Upper lobe of right lung (tissue), 1 donor: ENCODE measurements around the gene SCARB1. TPM values are rescaled to one million over a fixed set of nuclear protein-coding genes. Genes with fewer than 3 reads are reported as not detected.

Source experiments
- ATAC-seq: fragments of 200-7000 bp; cut with Tn5 transposase; one replicate; pipeline ENCODE4 v1.9.1; 2020; ENCODE audit warnings: mild to moderate bottlenecking, moderate library complexity
- DNase-seq: peaks from one replicate; pipeline ENCODE4 v3.0.0-alpha.2; 2020
- H3K27ac ChIP-seq: fragments of 200-600 bp; one replicate; pipeline ENCODE4 v1.8.0; 2022
- H3K27me3 ChIP-seq: fragments of 200-600 bp; one replicate; pipeline ENCODE4 v1.8.0; 2022; ENCODE audit warnings: mild to moderate bottlenecking
- H3K36me3 ChIP-seq: fragments of 200-600 bp; one replicate; pipeline ENCODE4 v1.8.0; 2022
- H3K4me1 ChIP-seq: fragments of 200-600 bp; one replicate; pipeline ENCODE4 v1.8.0; 2022
- H3K4me3 ChIP-seq: fragments of 200-600 bp; one replicate; pipeline ENCODE4 v1.8.0; 2022; ENCODE audit warnings: mild to moderate bottlenecking
- H3K9me3 ChIP-seq: fragments of 200-600 bp; one replicate; pipeline ENCODE4 v1.8.0; 2022
- CTCF ChIP-seq: fragments of 200-600 bp; IDR thresholded peaks from one replicate; pipeline ENCODE4 v1.8.0; 2022; ENCODE audit warnings: antibody characterized with exemption
- intact Hi-C: fragments of 100-400 bp; cut with DNase I; formaldehyde crosslinking; loops from one replicate; pipeline ENCODE4 v1.11.0; 2022
- total RNA-seq: library from RNA; stranded (reverse); fragmentation: NEBNext Ultra II Directional; extraction: Animal tissue kit (Norgen Biotek cat#: 25700); gene quantifications from one replicate; pipeline ENCODE4 v1.2.1, GENCODE V29; 2021
- donor health status: DM: no; HTN: yes; CAD: no; lungs with severe emphysema.

Gene SCARB1
- total RNA-seq, 1 donor from 2014 or later = 35.3 TPM

GRCh38 chr12:124856132-124856841 is 7.4 kb downstream of the SCARB1 start:
- intact Hi-C loops = no loop called here
- no peaks in the 10 kb centered on the region for H3K9me3 ChIP-seq
- peaks cover 27% of the 10 kb centered on the region for H3K4me1 ChIP-seq
- DNase-seq = no peak
- no peaks in the 10 kb centered on the region for H3K27me3 ChIP-seq
- H3K36me3 ChIP-seq = no peaks in the 10 kb centered on the region
- H3K27ac ChIP-seq = no peak overlapping the region
- TF ChIP-seq CTCF = peak; percentile 31
- no peak overlapping the region for H3K4me3 ChIP-seq
- ATAC-seq = no peak

GRCh38 chr12:124855275-124855957 is 8.2 kb downstream of the SCARB1 start:
- no peak for ATAC-seq
- no peak for TF ChIP-seq CTCF
- Histone ChIP-seq H3K27ac (no peak overlapping the region), H3K4me1 (peaks cover 27% of the 10 kb centered on the region), H3K36me3 (no peaks in the 10 kb centered on the region), H3K9me3 (no peaks in the 10 kb centered on the region), H3K4me3 (no peak overlapping the region), H3K27me3 (no peaks in the 10 kb centered on the region)
- no peak for DNase-seq
- intact Hi-C loops = no loop called here

- no peak for DNase-seq
- Histone ChIP-seq H3K9me3 (no peaks in the 10 kb centered on the region), H3K4me1 (peaks cover 27% of the 10 kb centered on the region), H3K27me3 (no peaks in the 10 kb centered on the region), H3K36me3 (no peaks in the 10 kb centered on the region), H3K4me3 (no peak overlapping the region), H3K27ac (no peak overlapping the region)
- ATAC-seq = no peak
- intact Hi-C loops = no loop called here
- no peak for TF ChIP-seq CTCF
Measured at GRCh38 chr12:124854637-124855184, 9.0 kb downstream of the SCARB1 start.

- ATAC-seq (no peak), DNase-seq (no peak)
- Histone ChIP-seq H3K36me3 (no peaks in the 10 kb centered on the region), H3K9me3 (no peaks in the 10 kb centered on the region), H3K27me3 (no peaks in the 10 kb centered on the region), H3K27ac (no peak overlapping the region), H3K4me1 (peaks cover 27% of the 10 kb centered on the region), H3K4me3 (no peak overlapping the region)
- intact Hi-C loops = no loop called here
- TF ChIP-seq CTCF = no peak
Measured at GRCh38 chr12:124853781-124854636, 9.7 kb downstream of the SCARB1 start.

GRCh38 chr12:124852911-124853427 is 10.7 kb downstream of the SCARB1 start:
- peak overlapping the region; percentile 63 for H3K27ac ChIP-seq
- DNase-seq = no peak
- no peaks in the 10 kb centered on the region for H3K27me3 ChIP-seq
- intact Hi-C loops = no loop called here
- peaks cover 27% of the 10 kb centered on the region for H3K4me1 ChIP-seq
- ATAC-seq = no peak
- no peak overlapping the region for H3K4me3 ChIP-seq
- H3K9me3 ChIP-seq = no peaks in the 10 kb centered on the region
- no peak for TF ChIP-seq CTCF
- H3K36me3 ChIP-seq = no peaks in the 10 kb centered on the region
